Effector memory CD8-positive, alpha-beta T cell (primary cell): ENCODE measurements around the gene ARHGEF33.

Source experiments
- ATAC-seq: fragments of 150-1000 bp; cut with Tn5 transposase; replicated peaks from 2 replicates; pipeline ENCODE4 v1.10.0; 2021; ENCODE audit warnings: mild to moderate bottlenecking, moderate library complexity
- DNase-seq, 3 experiments: peaks; one replicate each; pipeline ENCODE4 v3.0.0; 2021
- H3K27ac Mint-ChIP-seq, 2 donors: one replicate each; pipeline ENCODE4 v1.8.0; 2022; ENCODE audit warnings: mild to moderate bottlenecking in 2 of 2, mixed read lengths in 2 of 2, moderate library complexity in 2 of 2
- H3K27me3 Mint-ChIP-seq, 2 donors: one replicate each; pipeline ENCODE4 v1.8.0; 2022; ENCODE audit warnings: mixed read lengths in 2 of 2
- H3K36me3 Mint-ChIP-seq: one replicate; pipeline ENCODE4 v1.8.0; 2022; ENCODE audit warnings: mild to moderate bottlenecking, moderate library complexity, mixed read lengths; ENCODE audit not compliant: insufficient read depth
- H3K4me1 Mint-ChIP-seq, 2 donors: one replicate each; pipeline ENCODE4 v1.8.0; 2022; ENCODE audit warnings: low read depth in 2 of 2, mixed read lengths in 2 of 2
- H3K4me3 Mint-ChIP-seq, 2 donors: one replicate each; pipeline ENCODE4 v1.8.0; 2022; ENCODE audit warnings: mild to moderate bottlenecking in 2 of 2, mixed read lengths in 2 of 2, moderate library complexity in 2 of 2
- H3K9me3 Mint-ChIP-seq, 2 donors: one replicate each; pipeline ENCODE4 v1.8.0; 2022; ENCODE audit warnings: mixed read lengths in 2 of 2
- total RNA-seq, 9 experiments: gene quantifications; one replicate each; lab custom pipeline; 2026; lab: John Stamatoyannopoulos, UW

The ARHGEF33 gene
- 0 to 0.33 (median 0.18) reads per million in 9 experiments for total RNA-seq

DNA sequence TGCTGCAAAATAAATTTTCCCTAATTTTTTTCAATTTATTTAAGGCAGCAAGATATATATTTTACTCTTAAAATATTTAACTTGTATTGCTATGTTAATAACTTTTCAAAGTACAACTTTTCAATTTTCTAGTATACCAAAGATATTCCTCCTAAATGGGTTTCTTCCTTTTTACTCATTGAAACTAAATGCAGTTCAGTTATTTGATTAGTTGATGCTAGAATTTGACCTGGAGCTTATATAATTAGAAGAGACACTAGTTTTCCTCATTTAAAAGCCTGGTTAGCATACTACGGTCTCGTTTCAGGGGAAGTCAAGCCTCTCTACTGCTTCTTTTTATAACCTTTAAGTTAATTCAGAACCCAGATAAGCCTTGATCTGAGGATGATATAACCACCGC, at the start of gene ARHGEF33:
Gene ARHGEF33 (plus strand): TSS at position 301 of the 400 bp plus-strand sequence. CDS start 29,573 bp downstream, outside the sequence.
- no peaks in the 10 kb centered on the region for H3K36me3 Mint-ChIP-seq

DNA sequence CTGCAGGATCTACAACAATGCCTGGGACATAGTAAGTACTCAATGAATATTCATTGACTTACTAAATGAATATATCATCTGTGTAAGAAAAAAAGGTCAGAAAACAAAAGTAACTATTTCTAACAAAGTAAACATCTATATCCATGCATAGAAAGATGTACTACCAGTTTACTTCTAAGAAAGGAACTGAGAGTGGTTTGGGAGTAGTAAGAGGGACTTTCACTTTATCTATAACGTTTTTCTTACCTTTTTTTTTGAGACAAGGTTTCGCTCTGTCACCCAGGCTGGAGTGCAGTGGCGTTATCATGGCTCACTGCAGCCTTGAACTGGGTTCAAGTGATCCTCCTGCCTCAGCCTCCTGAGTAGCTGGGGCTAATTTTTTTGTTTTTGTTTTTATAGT, 39.6 kb upstream of the ARHGEF33 start:
- Mint-ChIP-seq H3K27ac (peak overlapping the region in 1 of 2 donors; percentile 33), H3K27me3 (no peaks in the 10 kb centered on the region), H3K9me3 (no peaks in the 10 kb centered on the region), H3K4me1 (no peaks in the 10 kb centered on the region), H3K36me3 (peaks cover 49% of the 10 kb centered on the region), H3K4me3 (no peak overlapping the region)
- ATAC-seq (no peak), DNase-seq (no peak)

More for the DNA sequence above, at the start of gene ARHGEF33:
- no peak within 1 kb of the TSS for H3K4me3 Mint-ChIP-seq
- H3K9me3 Mint-ChIP-seq = no peaks in the 10 kb centered on the region
- H3K27ac Mint-ChIP-seq = no peak within 1 kb of the TSS
- ATAC-seq = no peak
- H3K27me3 Mint-ChIP-seq = no peaks in the 10 kb centered on the region
- no peak for DNase-seq
- H3K4me1 Mint-ChIP-seq = no peaks in the 10 kb centered on the region

GRCh38 chr2:38856165-38856564, 33.5 kb upstream of the ARHGEF33 start:
- no peak overlapping the region for H3K27ac Mint-ChIP-seq
- peaks cover 60% of the 10 kb centered on the region for H3K36me3 Mint-ChIP-seq
- H3K4me1 Mint-ChIP-seq = no peaks in the 10 kb centered on the region
- no peaks in the 10 kb centered on the region for H3K27me3 Mint-ChIP-seq
- ATAC-seq (no peak), DNase-seq (no peak)
- H3K4me3 Mint-ChIP-seq = no peak overlapping the region
- no peaks in the 10 kb centered on the region for H3K9me3 Mint-ChIP-seq

- DNase-seq (no peak), ATAC-seq (no peak)
- Mint-ChIP-seq H3K9me3 (no peaks in the 10 kb centered on the region), H3K4me3 (no peak overlapping the region), H3K27me3 (no peaks in the 10 kb centered on the region), H3K4me1 (peaks cover 2 to 7% of the 10 kb centered on the region in 2 donors), H3K36me3 (peaks cover 33% of the 10 kb centered on the region), H3K27ac (peak overlapping the region in 1 of 2 donors; percentile 70)
These were observed 27.2 kb upstream of the ARHGEF33 start for GRCh38 chr2:38862476-38862875.

- ATAC-seq (peak; percentile 46), DNase-seq (no peak)
- Mint-ChIP-seq H3K4me1 (peaks cover 2 to 7% of the 10 kb centered on the region in 2 donors), H3K4me3 (no peak overlapping the region), H3K27me3 (no peaks in the 10 kb centered on the region), H3K27ac (peak overlapping the region; percentile 22 to 70), H3K36me3 (peaks cover 37% of the 10 kb centered on the region), H3K9me3 (no peaks in the 10 kb centered on the region)
These were observed 26.5 kb upstream of the ARHGEF33 start for GRCh38 chr2:38863061-38863695.

GRCh38 chr2:38866773-38867443, 22.8 kb upstream of the ARHGEF33 start:
- Mint-ChIP-seq H3K4me3 (no peak overlapping the region), H3K27ac (no peak overlapping the region), H3K4me1 (peaks cover 4 to 7% of the 10 kb centered on the region in 2 donors), H3K36me3 (peaks cover 18% of the 10 kb centered on the region), H3K27me3 (no peaks in the 10 kb centered on the region), H3K9me3 (peaks cover 0 to 4% of the 10 kb centered on the region in 2 donors)
- ATAC-seq (no peak), DNase-seq (no peak)

DNA sequence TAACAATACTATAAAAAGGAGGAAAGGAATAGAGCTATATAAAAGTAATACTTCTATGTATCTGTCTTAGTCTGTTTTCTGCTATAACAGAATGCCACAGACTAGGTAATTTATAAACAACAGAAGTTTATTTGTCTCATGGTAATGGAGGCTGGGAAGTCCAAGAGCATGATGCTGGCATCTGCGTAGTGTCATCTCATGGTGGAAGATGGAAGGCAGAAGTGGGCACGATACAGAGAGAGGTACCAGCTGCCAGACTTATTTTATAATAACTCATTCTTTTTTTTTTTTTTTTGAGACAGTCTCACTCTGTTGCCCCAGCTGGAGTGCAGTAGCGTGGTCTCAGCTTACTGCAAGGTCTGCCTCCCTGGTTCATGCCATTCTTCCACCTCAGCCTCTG, 18.2 kb upstream of the ARHGEF33 start:
- Mint-ChIP-seq H3K9me3 (peaks cover 0 to 4% of the 10 kb centered on the region in 2 donors), H3K27ac (no peak overlapping the region), H3K27me3 (no peaks in the 10 kb centered on the region), H3K4me3 (no peak overlapping the region), H3K4me1 (peaks cover 20 to 28% of the 10 kb centered on the region in 2 donors), H3K36me3 (peaks cover 23% of the 10 kb centered on the region)
- DNase-seq (no peak), ATAC-seq (no peak)

DNA sequence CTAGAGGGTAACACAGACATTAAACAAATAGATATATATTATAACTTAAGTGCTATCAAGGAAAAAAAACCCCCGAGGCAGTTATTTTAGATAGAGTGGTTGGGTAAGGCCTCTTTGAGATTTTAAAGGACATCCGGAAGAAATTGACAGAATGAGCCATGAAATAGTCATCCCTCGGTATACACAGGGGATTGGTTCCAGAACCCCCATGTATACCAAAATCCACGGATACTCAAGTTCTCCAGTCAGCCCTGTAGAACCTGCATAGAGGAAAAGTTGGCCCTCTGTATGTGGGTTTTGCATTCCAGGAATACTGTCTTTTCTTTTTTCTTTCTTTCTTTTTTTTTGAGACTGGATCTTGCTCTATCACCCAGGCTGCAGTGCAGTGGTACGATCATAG, 15.9 kb upstream of the ARHGEF33 start:
- DNase-seq (no peak), ATAC-seq (no peak)
- Mint-ChIP-seq H3K9me3 (peaks cover 0 to 4% of the 10 kb centered on the region in 2 donors), H3K4me1 (peaks cover 22 to 30% of the 10 kb centered on the region in 2 donors), H3K27me3 (no peaks in the 10 kb centered on the region), H3K4me3 (no peak overlapping the region), H3K27ac (no peak overlapping the region), H3K36me3 (peaks cover 20% of the 10 kb centered on the region)

DNA sequence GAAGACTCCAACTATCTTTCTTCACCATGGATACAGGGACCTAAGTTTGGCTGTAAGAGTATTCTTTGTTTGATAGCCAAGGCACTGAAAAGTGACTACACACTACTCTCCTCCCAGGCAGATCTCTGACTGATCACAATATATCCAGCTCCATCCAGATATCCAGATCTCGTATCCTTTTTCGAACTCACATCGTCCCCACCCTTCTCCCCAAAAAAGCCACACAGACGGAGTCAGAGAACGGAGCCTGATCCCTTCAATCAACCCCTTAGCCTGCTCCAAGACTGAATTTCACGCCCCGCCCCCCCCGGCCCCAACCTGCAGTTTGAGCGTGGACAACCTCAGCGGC, 14.5 kb upstream of the ARHGEF33 start:
- Mint-ChIP-seq H3K36me3 (peaks cover 20% of the 10 kb centered on the region), H3K27me3 (no peaks in the 10 kb centered on the region), H3K4me3 (peak overlapping the region; percentile 97 to 100), H3K27ac (peak overlapping the region; percentile 99), H3K9me3 (no peaks in the 10 kb centered on the region), H3K4me1 (peaks cover 20 to 30% of the 10 kb centered on the region in 2 donors)
- DNase-seq = no peak
- peak; percentile 1 for ATAC-seq

- peaks cover 20% of the 10 kb centered on the region for H3K36me3 Mint-ChIP-seq
- DNase-seq (peak; percentile 67 to 74 (median 69)), ATAC-seq (peak; percentile 96)
- H3K4me3 Mint-ChIP-seq = peak within 1 kb of the TSS; percentile 97 to 100
- peaks cover 20 to 30% of the 10 kb centered on the region in 2 donors for H3K4me1 Mint-ChIP-seq
- H3K9me3 Mint-ChIP-seq = no peaks in the 10 kb centered on the region
- H3K27me3 Mint-ChIP-seq = no peaks in the 10 kb centered on the region
- H3K27ac Mint-ChIP-seq = peak within 1 kb of the TSS; percentile 99
These were observed 13.9 kb upstream of the ARHGEF33 start, which contains the start of the genes DHX57 and MORN2 for GRCh38 chr2:38875576-38876367. Gene DHX57, minus strand, starts transcription at chr2:38875934. Its CDS starts 7,529 bp downstream, at chr2:38868405. Gene MORN2, plus strand, starts transcription at chr2:38875976.

DNA sequence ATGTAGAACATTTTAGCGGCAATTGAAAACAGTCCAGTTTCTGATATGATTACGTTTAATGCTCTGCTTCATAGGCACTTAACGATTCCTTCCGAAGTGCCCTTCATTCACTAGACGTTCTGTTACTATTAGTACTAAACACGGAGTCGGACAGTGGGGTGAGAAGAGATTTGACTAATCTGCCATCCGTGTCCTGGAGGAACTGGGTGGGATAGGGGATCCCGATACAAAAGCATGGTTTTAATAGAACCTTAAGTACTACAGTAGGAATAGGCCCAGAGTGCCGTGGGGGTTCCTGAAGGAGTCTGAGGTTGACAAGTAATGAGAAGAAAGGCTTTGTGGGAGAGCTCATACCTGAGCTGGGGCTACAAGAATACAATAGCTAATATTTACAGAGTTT, 13.3 kb upstream of the ARHGEF33 start:
- Mint-ChIP-seq H3K27ac (peak overlapping the region; percentile 99), H3K36me3 (peaks cover 20% of the 10 kb centered on the region)
- ATAC-seq = no peak

GRCh38 chr2:38886063-38886462, 3.6 kb upstream of the ARHGEF33 start:
- H3K27ac Mint-ChIP-seq = no peak overlapping the region

More for the DNA sequence above, 13.3 kb upstream of the ARHGEF33 start:
- Mint-ChIP-seq H3K4me1 (peaks cover 20 to 30% of the 10 kb centered on the region in 2 donors), H3K27me3 (no peaks in the 10 kb centered on the region), H3K4me3 (peak overlapping the region; percentile 97 to 100), H3K9me3 (no peaks in the 10 kb centered on the region)
- no peak for DNase-seq

DNA sequence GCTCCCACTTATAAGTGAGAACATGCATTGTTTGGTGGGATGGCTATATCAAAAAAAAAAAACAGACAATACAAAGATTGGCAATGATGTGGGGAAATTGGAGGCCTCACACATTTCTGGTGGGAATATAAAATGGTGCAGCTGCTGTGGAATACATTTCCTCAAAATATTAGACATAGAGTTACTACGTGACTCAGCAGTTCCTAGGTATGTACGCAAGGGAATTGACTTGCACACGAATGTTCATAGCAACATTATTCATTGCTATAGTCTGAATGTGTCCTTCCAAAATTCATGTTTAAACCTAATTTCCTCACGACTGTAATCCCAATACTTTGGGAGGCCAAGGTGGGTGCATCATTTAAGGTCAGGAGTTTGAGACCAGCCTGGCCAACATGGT, 2.3 kb upstream of the ARHGEF33 start:
- DNase-seq (no peak), ATAC-seq (no peak)
- H3K9me3 Mint-ChIP-seq = no peaks in the 10 kb centered on the region
- no peaks in the 10 kb centered on the region for H3K4me1 Mint-ChIP-seq
- no peak overlapping the region for H3K27ac Mint-ChIP-seq
- H3K27me3 Mint-ChIP-seq = no peaks in the 10 kb centered on the region
- no peaks in the 10 kb centered on the region for H3K36me3 Mint-ChIP-seq
- no peak overlapping the region for H3K4me3 Mint-ChIP-seq

More at GRCh38 chr2:38886063-38886462, 3.6 kb upstream of the ARHGEF33 start:
- no peak for DNase-seq
- Mint-ChIP-seq H3K4me1 (no peaks in the 10 kb centered on the region), H3K4me3 (no peak overlapping the region), H3K27me3 (no peaks in the 10 kb centered on the region), H3K36me3 (no peaks in the 10 kb centered on the region), H3K9me3 (no peaks in the 10 kb centered on the region)
- no peak for ATAC-seq
